Gastroesophageal sphincter (tissue), 2 donors: Measurements from ENCODE around the gene SRM.

Source experiments
- EP300 ChIP-seq: sonication (generic); formaldehyde crosslinking; IDR thresholded peaks from one replicate; pipeline ENCODE4 v1.6.1; 2017; ENCODE audit warnings: antibody characterized with exemption, mild to moderate bottlenecking
- POLR2AphosphoS5 ChIP-seq: sonication (generic); formaldehyde crosslinking; IDR thresholded peaks from one replicate; pipeline ENCODE4 v1.6.1; 2017; ENCODE audit warnings: antibody characterized with exemption

GRCh38 chr1:11071463-11072215 is 11.8 kb upstream of the SRM start:
- TF ChIP-seq EP300, result no peak
- TF ChIP-seq POLR2AphosphoS5, result no peak
